ENCODE results near the gene HNRNPAB.
"Not testable (repeated sequence)": the region's sequence is repeated elsewhere in the genome, so short reads cannot be mapped to it uniquely, and the experiment has no call there.

Gene HNRNPAB

GRCh38 chr5:178225174-178225573, 20.8 kb downstream of the HNRNPAB start:
- H3K27me3 ChIP-seq (ENCODE audit: low read depth, low read length): no peaks in the 10 kb centered on the region
- H3K4me1 ChIP-seq (ENCODE audit: control insufficient read depth in 1 of 2, insufficient read depth in 2 of 2, low read length in 2 of 2): peaks cover 0 to 5% of the 10 kb centered on the region in 2 donors
- H3K36me3 ChIP-seq (ENCODE audit: control insufficient read depth in 1 of 2, insufficient read depth in 2 of 2, low read length in 2 of 2): peaks cover 37 to 61% of the 10 kb centered on the region in 2 donors
- H3K27ac ChIP-seq (ENCODE audit: low read length): no peak overlapping the region
- H3K9me3 ChIP-seq (ENCODE audit: control insufficient read depth in 1 of 2, low read length in 2 of 2): no peaks in the 10 kb centered on the region
- H3K4me3 ChIP-seq (ENCODE audit: low read depth in 1 of 2, low read length in 2 of 2): no peak overlapping the region

- H3K36me3 ChIP-seq (ENCODE audit: control insufficient read depth in 1 of 2, insufficient read depth in 2 of 2, low read length in 2 of 2): peaks cover 37 to 44% of the 10 kb centered on the region in 2 donors
- no peak overlapping the region for H3K27ac ChIP-seq (ENCODE audit: low read length)
- peaks cover 11 to 22% of the 10 kb centered on the region in 2 donors for H3K4me1 ChIP-seq (ENCODE audit: control insufficient read depth in 1 of 2, insufficient read depth in 2 of 2, low read length in 2 of 2)
These were observed 22.9 kb downstream of the HNRNPAB start for GRCh38 chr5:178227138-178227659.

DNA sequence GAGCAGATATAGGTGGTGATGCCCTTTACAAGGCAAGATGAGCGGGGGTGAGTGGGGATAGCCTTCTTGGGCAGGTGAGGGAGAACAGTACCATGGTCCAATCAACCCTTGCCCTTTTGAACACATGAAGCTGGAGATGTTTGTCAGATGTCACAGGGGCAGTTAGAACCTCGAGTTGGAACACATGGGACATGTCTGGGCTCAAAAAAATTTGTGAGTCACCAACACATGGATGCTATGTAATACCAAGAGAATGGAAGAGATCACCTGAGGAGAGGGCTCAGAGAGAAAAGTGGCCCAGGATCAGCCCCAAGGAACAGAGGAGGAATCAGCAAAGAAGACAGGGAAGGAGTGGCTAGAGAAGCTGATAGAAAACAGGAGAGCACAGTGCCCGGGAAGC, 23.6 kb downstream of the HNRNPAB start:
- Histone ChIP-seq H3K4me3 (ENCODE audit: low read depth in 1 of 2, low read length in 2 of 2) (no peak overlapping the region), H3K4me1 (ENCODE audit: control insufficient read depth in 1 of 2, insufficient read depth in 2 of 2, low read length in 2 of 2) (peaks cover 11 to 22% of the 10 kb centered on the region in 2 donors), H3K36me3 (ENCODE audit: control insufficient read depth in 1 of 2, insufficient read depth in 2 of 2, low read length in 2 of 2) (peaks cover 31 to 41% of the 10 kb centered on the region in 2 donors), H3K9me3 (ENCODE audit: control insufficient read depth in 1 of 2, low read length in 2 of 2) (no peaks in the 10 kb centered on the region), H3K27me3 (ENCODE audit: low read depth, low read length) (no peaks in the 10 kb centered on the region), H3K27ac (ENCODE audit: low read length) (no peak overlapping the region)

More at GRCh38 chr5:178227138-178227659, 22.9 kb downstream of the HNRNPAB start:
- Histone ChIP-seq H3K9me3 (ENCODE audit: control insufficient read depth in 1 of 2, low read length in 2 of 2) (no peaks in the 10 kb centered on the region), H3K27me3 (ENCODE audit: low read depth, low read length) (no peaks in the 10 kb centered on the region), H3K4me3 (ENCODE audit: low read depth in 1 of 2, low read length in 2 of 2) (no peak overlapping the region)

GRCh38 chr5:178228609-178229008, 24.3 kb downstream of the HNRNPAB start:
- H3K27ac ChIP-seq (ENCODE audit: low read length): no peak overlapping the region
- peaks cover 11 to 22% of the 10 kb centered on the region in 2 donors for H3K4me1 ChIP-seq (ENCODE audit: control insufficient read depth in 1 of 2, insufficient read depth in 2 of 2, low read length in 2 of 2)
- peaks cover 29 to 41% of the 10 kb centered on the region in 2 donors for H3K36me3 ChIP-seq (ENCODE audit: control insufficient read depth in 1 of 2, insufficient read depth in 2 of 2, low read length in 2 of 2)
- no peak overlapping the region for H3K4me3 ChIP-seq (ENCODE audit: low read depth in 1 of 2, low read length in 2 of 2)
- H3K27me3 ChIP-seq (ENCODE audit: low read depth, low read length): no peaks in the 10 kb centered on the region
- H3K9me3 ChIP-seq (ENCODE audit: control insufficient read depth in 1 of 2, low read length in 2 of 2): no peaks in the 10 kb centered on the region

DNA sequence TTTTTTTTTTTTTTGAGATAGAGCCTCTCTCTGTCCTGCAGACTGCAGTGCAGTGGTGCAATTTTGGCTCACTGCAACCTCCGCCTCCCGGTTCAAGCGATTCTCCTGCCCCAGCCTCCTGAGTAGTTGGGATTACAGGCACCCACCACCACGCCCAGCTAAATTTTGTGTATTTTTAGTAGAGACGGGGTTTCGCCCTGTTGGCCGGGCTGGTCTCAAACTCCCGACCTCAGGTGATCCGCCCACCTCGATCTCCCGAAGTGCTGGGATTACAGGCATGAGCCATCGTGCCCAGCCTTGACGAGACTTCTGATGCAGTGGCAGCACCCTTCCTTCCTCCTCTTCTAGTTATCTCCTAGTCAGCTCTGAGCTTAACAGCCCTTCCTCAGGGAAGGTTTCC, 24.8 kb downstream of the HNRNPAB start:
- not testable (repeated sequence) for H3K27me3 ChIP-seq (ENCODE audit: low read depth, low read length); H3K4me3 ChIP-seq (ENCODE audit: low read depth in 1 of 2, low read length in 2 of 2); H3K9me3 ChIP-seq (ENCODE audit: control insufficient read depth in 1 of 2, low read length in 2 of 2); H3K27ac ChIP-seq (ENCODE audit: low read length)
- H3K4me1 ChIP-seq (ENCODE audit: control insufficient read depth in 1 of 2, insufficient read depth in 2 of 2, low read length in 2 of 2): peaks cover 11 to 22% of the 10 kb centered on the region in 2 donors
- peaks cover 29 to 41% of the 10 kb centered on the region in 2 donors for H3K36me3 ChIP-seq (ENCODE audit: control insufficient read depth in 1 of 2, insufficient read depth in 2 of 2, low read length in 2 of 2)

DNA sequence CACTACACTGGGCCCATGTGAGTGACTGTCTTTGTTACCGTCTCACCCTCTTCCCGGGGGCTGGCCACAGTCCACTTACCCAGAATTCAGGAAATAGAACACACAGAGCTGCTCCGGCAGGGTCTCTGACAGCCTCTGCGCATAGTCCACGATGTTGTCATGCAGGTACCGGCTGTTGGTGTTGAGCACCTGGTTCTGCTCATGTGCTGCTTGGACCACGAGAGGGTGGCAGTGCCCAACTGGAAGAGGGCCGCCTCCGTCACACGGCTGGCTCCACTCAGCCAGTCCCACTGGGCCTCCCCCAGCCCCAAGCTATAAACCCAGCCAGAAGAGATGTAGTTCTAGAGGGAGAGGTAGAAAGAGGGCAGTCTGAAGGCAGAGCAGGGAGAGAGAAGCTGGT, 25.5 kb downstream of the HNRNPAB start:
- Histone ChIP-seq H3K9me3 (ENCODE audit: control insufficient read depth in 1 of 2, low read length in 2 of 2) (no peaks in the 10 kb centered on the region), H3K27me3 (ENCODE audit: low read depth, low read length) (no peaks in the 10 kb centered on the region), H3K36me3 (ENCODE audit: control insufficient read depth in 1 of 2, insufficient read depth in 2 of 2, low read length in 2 of 2) (peaks cover 28 to 40% of the 10 kb centered on the region in 2 donors), H3K27ac (ENCODE audit: low read length) (no peak overlapping the region), H3K4me3 (ENCODE audit: low read depth in 1 of 2, low read length in 2 of 2) (no peak overlapping the region), H3K4me1 (ENCODE audit: control insufficient read depth in 1 of 2, insufficient read depth in 2 of 2, low read length in 2 of 2) (peaks cover 11 to 22% of the 10 kb centered on the region in 2 donors)

- Histone ChIP-seq H3K27me3 (ENCODE audit: low read depth, low read length) (no peaks in the 10 kb centered on the region), H3K4me3 (ENCODE audit: low read depth in 1 of 2, low read length in 2 of 2) (peak overlapping the region; percentile 82 to 87), H3K4me1 (ENCODE audit: control insufficient read depth in 1 of 2, insufficient read depth in 2 of 2, low read length in 2 of 2) (peaks cover 11 to 22% of the 10 kb centered on the region in 2 donors), H3K27ac (ENCODE audit: low read length) (peak overlapping the region; percentile 47), H3K9me3 (ENCODE audit: control insufficient read depth in 1 of 2, low read length in 2 of 2) (no peaks in the 10 kb centered on the region), H3K36me3 (ENCODE audit: control insufficient read depth in 1 of 2, insufficient read depth in 2 of 2, low read length in 2 of 2) (peaks cover 25 to 36% of the 10 kb centered on the region in 2 donors)
These were observed 26.7 kb downstream of the HNRNPAB start for GRCh38 chr5:178230879-178231538.

DNA sequence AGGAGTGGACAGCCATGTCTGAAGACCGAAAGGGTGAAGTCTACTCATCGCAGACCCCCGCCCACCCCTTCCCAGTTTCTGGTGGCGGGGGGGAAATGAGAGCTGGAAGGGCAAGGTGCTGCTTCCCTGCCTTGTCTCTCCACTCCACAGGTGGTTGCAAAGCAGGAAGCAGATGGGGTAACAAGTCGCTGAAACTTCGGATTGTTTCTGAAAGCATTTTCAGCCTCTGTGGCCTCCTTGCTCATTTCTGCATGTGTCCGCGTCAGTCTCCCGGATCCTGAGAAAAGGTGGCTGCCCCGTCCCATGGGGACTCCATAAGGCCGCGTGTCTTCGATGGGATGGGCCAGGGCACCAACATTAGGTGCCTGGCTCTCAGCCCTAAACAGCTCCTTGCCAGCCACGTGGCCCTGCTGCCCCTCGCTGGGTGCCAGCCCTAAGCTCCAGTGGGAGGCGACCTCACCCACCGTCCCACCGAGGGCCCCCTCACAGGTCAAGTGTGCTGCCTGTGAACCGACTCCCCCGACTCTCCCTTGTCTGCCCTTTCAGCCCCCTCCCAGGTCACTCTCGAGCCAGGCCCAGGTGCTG, 27.3 kb downstream of the HNRNPAB start:
- peaks cover 15 to 22% of the 10 kb centered on the region in 2 donors for H3K4me1 ChIP-seq (ENCODE audit: control insufficient read depth in 1 of 2, insufficient read depth in 2 of 2, low read length in 2 of 2)
- H3K9me3 ChIP-seq (ENCODE audit: control insufficient read depth in 1 of 2, low read length in 2 of 2): no peaks in the 10 kb centered on the region
- H3K27ac ChIP-seq (ENCODE audit: low read length): peak overlapping the region; percentile 47

DNA sequence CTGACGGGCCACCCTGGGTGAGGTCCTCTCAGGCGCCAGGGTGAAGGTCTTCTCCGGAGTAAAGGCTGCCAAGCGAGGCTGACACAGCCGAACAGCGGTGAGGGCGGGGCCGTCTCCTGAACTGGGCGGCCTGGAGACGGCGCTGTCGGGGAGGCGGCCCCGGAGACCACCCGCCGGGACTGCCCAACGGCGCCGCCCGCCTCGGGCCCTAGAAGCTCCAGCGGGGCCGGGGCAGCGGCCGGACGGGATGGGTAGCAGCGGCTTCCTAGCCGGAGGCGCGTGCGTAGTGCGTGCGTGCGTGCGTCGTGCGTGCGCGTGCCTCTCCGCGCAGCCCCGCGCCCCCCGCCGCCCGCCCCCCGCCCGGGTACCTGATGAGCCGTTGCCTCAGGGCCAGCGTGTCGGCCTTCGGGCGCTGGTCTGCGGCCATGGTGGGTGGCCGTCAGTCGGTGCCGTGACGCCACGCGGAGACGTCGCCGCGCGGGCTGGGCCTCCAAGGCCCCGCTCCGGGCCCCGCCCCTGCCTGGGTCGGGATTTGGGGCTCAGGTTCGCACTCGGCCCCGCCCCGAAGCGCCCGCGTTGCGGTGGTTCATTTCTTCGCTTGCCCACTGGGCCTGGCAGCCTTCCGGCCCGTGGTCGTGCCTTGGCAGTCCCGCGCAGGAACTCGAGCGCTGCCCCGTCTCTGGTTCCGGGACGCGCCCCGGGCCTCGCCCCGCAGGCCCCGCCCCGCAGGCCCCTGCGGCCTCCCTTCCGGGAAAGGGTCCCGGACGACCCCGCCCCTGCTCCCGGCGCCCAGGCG, 28.0 kb downstream of the HNRNPAB start, which contains the start of gene PHYKPL:
TSS of gene PHYKPL (minus strand) at position 679 of the 796 bp plus-strand sequence. CDS start at position 427, 252 bp downstream.
- Histone ChIP-seq H3K27me3 (ENCODE audit: low read depth, low read length) (no peaks in the 10 kb centered on the region), H3K4me1 (ENCODE audit: control insufficient read depth in 1 of 2, insufficient read depth in 2 of 2, low read length in 2 of 2) (peaks cover 17 to 22% of the 10 kb centered on the region in 2 donors), H3K27ac (ENCODE audit: low read length) (peak within 1 kb of the TSS; percentile 87), H3K4me3 (ENCODE audit: low read depth in 1 of 2, low read length in 2 of 2) (peak within 1 kb of the TSS; percentile 82 to 87), H3K36me3 (ENCODE audit: control insufficient read depth in 1 of 2, insufficient read depth in 2 of 2, low read length in 2 of 2) (peaks cover 22 to 27% of the 10 kb centered on the region in 2 donors), H3K9me3 (ENCODE audit: control insufficient read depth in 1 of 2, low read length in 2 of 2) (no peaks in the 10 kb centered on the region)

More for the DNA sequence above, 27.3 kb downstream of the HNRNPAB start:
- peak overlapping the region; percentile 82 to 87 for H3K4me3 ChIP-seq (ENCODE audit: low read depth in 1 of 2, low read length in 2 of 2)
- H3K36me3 ChIP-seq (ENCODE audit: control insufficient read depth in 1 of 2, insufficient read depth in 2 of 2, low read length in 2 of 2): peaks cover 25 to 33% of the 10 kb centered on the region in 2 donors
- no peaks in the 10 kb centered on the region for H3K27me3 ChIP-seq (ENCODE audit: low read depth, low read length)

DNA sequence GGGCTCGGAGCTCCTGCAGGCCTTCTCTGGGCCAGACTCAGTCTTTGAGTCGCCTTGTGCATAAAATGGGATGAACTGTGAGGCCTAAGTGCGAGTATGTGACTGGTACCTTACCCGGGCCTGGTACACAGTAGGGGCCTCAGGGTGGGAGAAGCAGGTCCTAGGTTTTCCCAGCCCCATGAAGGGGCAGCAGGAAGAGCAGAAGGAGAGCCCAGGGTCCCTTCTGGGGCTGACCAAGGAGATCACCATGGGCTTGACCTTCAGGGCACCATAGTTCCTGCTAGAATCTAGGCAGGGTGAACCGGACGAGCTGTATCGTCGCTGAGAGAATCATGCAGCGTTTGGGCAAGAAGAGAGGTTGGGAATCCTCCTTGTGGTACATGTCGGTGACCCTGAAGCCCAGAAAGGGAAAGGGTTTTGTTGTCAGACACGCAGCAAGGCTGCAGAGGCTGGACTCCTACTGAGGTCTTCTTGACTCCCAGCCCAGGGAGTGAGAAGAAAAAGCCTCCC, 28.6 kb downstream of the HNRNPAB start:
- H3K36me3 ChIP-seq (ENCODE audit: control insufficient read depth in 1 of 2, insufficient read depth in 2 of 2, low read length in 2 of 2): peaks cover 16 to 20% of the 10 kb centered on the region in 2 donors
- H3K27ac ChIP-seq (ENCODE audit: low read length): peak overlapping the region; percentile 87
- no peaks in the 10 kb centered on the region for H3K9me3 ChIP-seq (ENCODE audit: control insufficient read depth in 1 of 2, low read length in 2 of 2)
- no peaks in the 10 kb centered on the region for H3K27me3 ChIP-seq (ENCODE audit: low read depth, low read length)
- H3K4me1 ChIP-seq (ENCODE audit: control insufficient read depth in 1 of 2, insufficient read depth in 2 of 2, low read length in 2 of 2): peaks cover 17 to 22% of the 10 kb centered on the region in 2 donors
- H3K4me3 ChIP-seq (ENCODE audit: low read depth in 1 of 2, low read length in 2 of 2): peak overlapping the region; percentile 49 to 87

Measured in muscle layer of duodenum (tissue), 2 donors.